ENCODE results near the gene SP100.

Gene SP100

DNA sequence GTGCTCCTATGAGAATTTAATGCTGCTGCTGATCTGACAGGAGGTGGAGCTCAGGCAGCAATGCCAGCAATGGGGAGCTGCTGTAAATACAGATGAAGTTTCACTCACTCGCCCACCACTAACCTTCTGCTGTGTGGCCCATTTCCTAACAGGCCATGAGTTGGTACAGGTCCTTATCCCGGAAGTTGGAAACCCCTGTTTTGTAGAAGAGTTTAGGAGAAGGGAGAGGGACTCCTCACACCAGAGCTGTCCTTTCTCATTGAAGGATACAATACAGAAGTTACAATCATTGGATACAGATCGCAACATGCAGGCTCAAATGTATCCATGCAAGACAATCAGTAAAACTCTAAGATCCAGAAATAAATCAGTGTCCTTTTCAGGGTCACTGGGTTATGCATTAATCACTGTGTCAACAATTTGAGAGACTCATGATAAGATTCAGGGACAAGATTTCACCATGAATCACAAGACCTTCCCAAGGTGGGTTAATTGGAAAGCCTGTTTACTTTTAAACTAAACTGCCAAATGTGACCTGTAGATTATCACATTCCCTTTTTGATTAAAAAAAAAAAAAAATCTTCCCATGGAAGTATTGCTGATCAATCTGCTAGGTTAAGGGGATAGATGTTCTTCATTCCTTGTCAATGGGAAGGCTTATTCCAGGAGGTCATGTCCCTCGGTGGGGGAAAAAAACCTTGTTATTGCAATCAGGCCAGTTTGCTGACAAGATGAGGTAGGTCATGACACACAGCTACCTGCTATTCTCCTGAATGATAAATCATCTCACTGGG, 97.2 kb downstream of the SP100 start:
- Mint-ChIP-seq H3K27ac (no peak overlapping the region), H3K9me3 (peaks cover 3% of the 10 kb centered on the region), H3K27me3 (ENCODE audit: low read depth) (no peaks in the 10 kb centered on the region), H3K4me3 (no peak overlapping the region), H3K36me3 (ENCODE audit: low read depth) (peaks cover 59% of the 10 kb centered on the region), H3K4me1 (ENCODE audit: low read depth) (peaks cover 2% of the 10 kb centered on the region)

DNA sequence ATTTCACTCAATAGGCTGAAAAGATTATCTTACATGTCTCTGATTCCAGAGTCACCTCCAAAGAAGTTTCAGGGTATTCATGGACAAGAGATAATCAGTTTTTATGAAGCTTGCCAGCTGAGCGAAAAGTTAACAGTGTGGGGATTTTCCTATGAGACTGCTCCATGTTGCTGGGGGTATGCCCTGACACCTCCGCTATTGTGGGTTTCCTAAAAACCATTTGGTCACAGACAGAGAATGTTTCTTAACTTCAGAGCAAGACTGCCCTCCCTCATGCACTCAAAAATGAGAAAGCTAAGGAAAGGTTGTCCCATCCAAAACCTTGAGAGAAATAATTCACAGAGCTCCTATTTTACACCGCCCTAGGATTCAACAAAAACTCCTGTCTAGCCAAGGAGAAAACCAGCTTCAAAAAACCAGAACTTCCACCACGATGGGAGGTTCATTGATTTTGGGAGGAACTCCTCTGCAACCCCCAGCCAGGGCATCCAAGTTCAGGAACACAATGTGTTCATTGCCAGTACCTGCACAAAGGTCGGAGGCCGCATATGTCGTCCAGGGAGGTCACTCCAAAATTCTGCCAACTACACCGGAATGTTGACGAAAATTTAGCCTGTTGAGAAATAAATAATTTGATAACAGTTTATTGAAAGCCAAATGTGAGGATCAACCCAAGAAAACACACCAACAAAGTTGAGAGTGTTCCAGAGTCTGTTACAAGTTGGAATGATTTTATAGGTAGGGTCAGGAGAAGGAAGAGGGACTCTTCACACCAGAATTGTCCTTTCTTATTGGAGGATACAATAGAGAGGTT, 104.3 kb downstream of the SP100 start:
- no peak overlapping the region for H3K27ac Mint-ChIP-seq
- peaks cover 58% of the 10 kb centered on the region for H3K36me3 Mint-ChIP-seq (ENCODE audit: low read depth)
- no peaks in the 10 kb centered on the region for H3K27me3 Mint-ChIP-seq (ENCODE audit: low read depth)
- peaks cover 44% of the 10 kb centered on the region for H3K9me3 Mint-ChIP-seq
- H3K4me1 Mint-ChIP-seq (ENCODE audit: low read depth) = peaks cover 4% of the 10 kb centered on the region
- no peak overlapping the region for H3K4me3 Mint-ChIP-seq

- H3K27me3 Mint-ChIP-seq (ENCODE audit: low read depth) = no peaks in the 10 kb centered on the region
- peaks cover 59% of the 10 kb centered on the region for H3K36me3 Mint-ChIP-seq (ENCODE audit: low read depth)
- no peak overlapping the region for H3K4me3 Mint-ChIP-seq
- peaks cover 3% of the 10 kb centered on the region for H3K4me1 Mint-ChIP-seq (ENCODE audit: low read depth)
- peaks cover 46% of the 10 kb centered on the region for H3K9me3 Mint-ChIP-seq
- no peak overlapping the region for H3K27ac Mint-ChIP-seq
These were observed 104.8 kb downstream of the SP100 start for GRCh38 chr2:230520875-230521155.

DNA sequence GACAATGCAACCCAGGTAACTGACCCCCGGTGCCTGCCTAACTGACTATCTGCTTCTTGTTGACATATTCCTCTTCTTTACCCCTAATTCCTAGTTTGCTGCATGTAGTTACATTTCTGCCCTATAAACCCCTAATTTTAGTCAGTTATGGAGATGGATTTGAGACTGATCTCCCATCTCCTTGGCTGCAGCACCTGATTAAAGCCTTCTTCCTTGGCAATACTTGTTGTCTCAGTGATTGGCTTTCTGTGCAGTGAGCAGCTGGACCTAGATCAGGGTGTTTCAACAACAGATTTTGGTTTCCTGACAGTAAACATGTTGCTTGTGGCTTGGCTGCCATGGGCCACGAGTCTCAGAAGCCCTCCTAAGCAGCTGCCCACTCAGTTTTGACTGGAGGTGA, 105.4 kb downstream of the SP100 start:
- Mint-ChIP-seq H3K27ac (no peak overlapping the region), H3K4me1 (ENCODE audit: low read depth) (peaks cover 3% of the 10 kb centered on the region), H3K4me3 (no peak overlapping the region)

GRCh38 chr2:230525682-230526081, 109.7 kb downstream of the SP100 start:
- Mint-ChIP-seq H3K27me3 (ENCODE audit: low read depth) (no peaks in the 10 kb centered on the region), H3K4me1 (ENCODE audit: low read depth) (peaks cover 3% of the 10 kb centered on the region), H3K27ac (no peak overlapping the region), H3K9me3 (peaks cover 63% of the 10 kb centered on the region), H3K36me3 (ENCODE audit: low read depth) (peaks cover 75% of the 10 kb centered on the region), H3K4me3 (no peak overlapping the region)

More for the DNA sequence above, 105.4 kb downstream of the SP100 start:
- Mint-ChIP-seq H3K36me3 (ENCODE audit: low read depth) (peaks cover 59% of the 10 kb centered on the region), H3K9me3 (peaks cover 51% of the 10 kb centered on the region), H3K27me3 (ENCODE audit: low read depth) (no peaks in the 10 kb centered on the region)

DNA sequence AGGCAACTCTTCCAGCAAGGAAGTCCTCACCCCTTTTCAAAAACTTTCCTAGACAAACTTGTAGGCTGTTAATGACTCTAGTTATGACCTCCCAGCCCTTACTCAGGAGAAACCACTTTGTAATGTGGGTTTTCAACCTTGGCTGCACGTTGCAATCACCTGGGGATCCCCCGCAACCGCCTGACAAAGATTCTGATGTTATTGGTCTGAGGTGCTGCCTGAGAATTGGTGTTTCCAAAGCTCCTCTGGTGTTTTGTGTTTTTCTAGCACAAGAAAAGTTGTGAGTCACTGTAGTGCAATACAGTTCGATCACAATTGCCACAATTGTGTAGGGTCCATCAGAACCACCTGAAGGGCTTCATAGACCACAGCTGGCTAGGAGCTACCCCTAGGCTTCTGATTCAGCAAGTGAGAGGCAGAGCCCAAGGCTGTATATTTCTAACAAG, 121.6 kb downstream of the SP100 start:
- peaks cover 47% of the 10 kb centered on the region for H3K4me1 Mint-ChIP-seq (ENCODE audit: low read depth)
- H3K27ac Mint-ChIP-seq = peak overlapping the region; percentile 58
- H3K27me3 Mint-ChIP-seq (ENCODE audit: low read depth) = no peaks in the 10 kb centered on the region
- H3K4me3 Mint-ChIP-seq = no peak overlapping the region
- peaks cover 62% of the 10 kb centered on the region for H3K36me3 Mint-ChIP-seq (ENCODE audit: low read depth)
- H3K9me3 Mint-ChIP-seq = peaks cover 5% of the 10 kb centered on the region

- Mint-ChIP-seq H3K36me3 (ENCODE audit: low read depth) (peaks cover 83% of the 10 kb centered on the region), H3K4me1 (ENCODE audit: low read depth) (peaks cover 54% of the 10 kb centered on the region), H3K27me3 (ENCODE audit: low read depth) (no peaks in the 10 kb centered on the region)
These were observed 124.3 kb downstream of the SP100 start for GRCh38 chr2:230540332-230540731.

GRCh38 chr2:230541934-230542380, 126.0 kb downstream of the SP100 start:
- Mint-ChIP-seq H3K4me1 (ENCODE audit: low read depth) (peaks cover 44% of the 10 kb centered on the region), H3K9me3 (peaks cover 17% of the 10 kb centered on the region), H3K27ac (peak overlapping the region; percentile 61), H3K27me3 (ENCODE audit: low read depth) (no peaks in the 10 kb centered on the region), H3K4me3 (no peak overlapping the region), H3K36me3 (ENCODE audit: low read depth) (peaks cover 74% of the 10 kb centered on the region)

More at GRCh38 chr2:230540332-230540731, 124.3 kb downstream of the SP100 start:
- peaks cover 17% of the 10 kb centered on the region for H3K9me3 Mint-ChIP-seq
- H3K4me3 Mint-ChIP-seq = no peak overlapping the region
- H3K27ac Mint-ChIP-seq = no peak overlapping the region

DNA sequence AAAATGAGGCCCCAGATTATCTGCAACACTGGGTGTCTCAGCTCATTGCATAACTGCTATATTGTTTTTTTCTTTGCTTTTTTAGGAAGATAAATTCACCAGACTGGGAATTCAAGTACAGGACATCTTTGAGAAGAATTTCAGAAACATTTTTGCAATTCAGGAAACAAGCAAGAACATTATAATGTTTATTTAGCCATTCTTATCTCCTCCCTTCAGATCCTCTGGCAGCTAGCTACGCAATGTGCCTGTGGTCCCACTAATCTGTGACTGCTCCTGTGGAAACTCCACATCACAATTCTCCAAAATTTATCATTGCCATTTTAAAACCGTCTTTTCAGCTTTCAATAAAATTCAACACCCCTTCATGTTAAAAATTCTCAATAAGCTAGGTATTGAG, 126.8 kb downstream of the SP100 start:
- Mint-ChIP-seq H3K9me3 (peaks cover 17% of the 10 kb centered on the region), H3K27ac (no peak overlapping the region), H3K4me3 (no peak overlapping the region), H3K27me3 (ENCODE audit: low read depth) (no peaks in the 10 kb centered on the region), H3K36me3 (ENCODE audit: low read depth) (peaks cover 75% of the 10 kb centered on the region), H3K4me1 (ENCODE audit: low read depth) (peaks cover 36% of the 10 kb centered on the region)

- H3K27me3 Mint-ChIP-seq (ENCODE audit: low read depth) = peaks cover 3% of the 10 kb centered on the region
- H3K36me3 Mint-ChIP-seq (ENCODE audit: low read depth) = peaks cover 10% of the 10 kb centered on the region
- no peak overlapping the region for H3K27ac Mint-ChIP-seq
- peaks cover 13% of the 10 kb centered on the region for H3K9me3 Mint-ChIP-seq
- peaks cover 12% of the 10 kb centered on the region for H3K4me1 Mint-ChIP-seq (ENCODE audit: low read depth)
- H3K4me3 Mint-ChIP-seq = no peak overlapping the region
These were observed 136.2 kb downstream of the SP100 start for GRCh38 chr2:230552181-230552580.

- peaks cover 20% of the 10 kb centered on the region for H3K27me3 Mint-ChIP-seq (ENCODE audit: low read depth)
- peaks cover 12% of the 10 kb centered on the region for H3K4me1 Mint-ChIP-seq (ENCODE audit: low read depth)
- peaks cover 23% of the 10 kb centered on the region for H3K9me3 Mint-ChIP-seq
- peaks cover 5% of the 10 kb centered on the region for H3K36me3 Mint-ChIP-seq (ENCODE audit: low read depth)
- H3K4me3 Mint-ChIP-seq = no peak overlapping the region
- no peak overlapping the region for H3K27ac Mint-ChIP-seq
These were observed 141.1 kb downstream of the SP100 start for GRCh38 chr2:230557065-230557464.

- H3K27ac Mint-ChIP-seq = peak overlapping the region; percentile 38
- peaks cover 6% of the 10 kb centered on the region for H3K36me3 Mint-ChIP-seq (ENCODE audit: low read depth)
- no peak overlapping the region for H3K4me3 Mint-ChIP-seq
- peaks cover 3% of the 10 kb centered on the region for H3K27me3 Mint-ChIP-seq (ENCODE audit: low read depth)
- H3K4me1 Mint-ChIP-seq (ENCODE audit: low read depth) = peaks cover 8% of the 10 kb centered on the region
- peaks cover 2% of the 10 kb centered on the region for H3K9me3 Mint-ChIP-seq
These were observed 149.1 kb downstream of the SP100 start for GRCh38 chr2:230564805-230565779.

- Mint-ChIP-seq H3K27ac (peak overlapping the region; percentile 24), H3K36me3 (ENCODE audit: low read depth) (peaks cover 23% of the 10 kb centered on the region), H3K4me1 (ENCODE audit: low read depth) (peaks cover 8% of the 10 kb centered on the region), H3K27me3 (ENCODE audit: low read depth) (no peaks in the 10 kb centered on the region), H3K4me3 (no peak overlapping the region), H3K9me3 (peaks cover 30% of the 10 kb centered on the region)
These were observed 153.3 kb downstream of the SP100 start for GRCh38 chr2:230569298-230569697.

- Mint-ChIP-seq H3K4me3 (no peak overlapping the region), H3K4me1 (ENCODE audit: low read depth) (peaks cover 13% of the 10 kb centered on the region), H3K27me3 (ENCODE audit: low read depth) (no peaks in the 10 kb centered on the region), H3K27ac (no peak overlapping the region), H3K36me3 (ENCODE audit: low read depth) (peaks cover 32% of the 10 kb centered on the region), H3K9me3 (peaks cover 42% of the 10 kb centered on the region)
These were observed 155.0 kb downstream of the SP100 start for GRCh38 chr2:230570987-230571386.
